GM19240 (cell line): ENCODE data around the gene MKRN3.
"Not testable (repeated sequence)": the region's sequence is repeated elsewhere in the genome, so short reads cannot be mapped to it uniquely, and the experiment has no call there.

Experiments used
- DNase-seq: peaks from one replicate; pipeline ENCODE4 v3.0.0; 2011; ENCODE audit warnings: low spot score; ENCODE audit not compliant: insufficient read length

MKRN3 gene

DNA sequence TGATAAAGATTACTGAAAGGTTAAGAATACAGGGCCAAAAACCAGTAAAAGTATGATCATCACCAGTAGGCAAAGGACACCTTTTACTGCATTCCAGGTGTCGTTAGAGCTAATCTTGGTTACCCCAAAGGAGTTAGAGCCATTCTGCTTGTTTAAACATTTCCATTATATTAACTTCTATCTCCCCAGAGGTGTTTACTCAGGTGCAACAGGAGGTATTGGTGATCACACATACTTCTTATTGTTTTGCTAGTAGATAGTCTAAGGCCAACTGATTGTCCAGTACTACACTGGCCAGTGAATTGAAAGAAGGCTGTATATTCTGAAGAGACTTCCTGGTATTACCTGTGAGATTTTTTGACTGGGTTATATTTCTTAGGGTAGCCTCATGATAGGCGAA lies 22.8 kb downstream of the MKRN3 start:
- no peak for DNase-seq

DNA sequence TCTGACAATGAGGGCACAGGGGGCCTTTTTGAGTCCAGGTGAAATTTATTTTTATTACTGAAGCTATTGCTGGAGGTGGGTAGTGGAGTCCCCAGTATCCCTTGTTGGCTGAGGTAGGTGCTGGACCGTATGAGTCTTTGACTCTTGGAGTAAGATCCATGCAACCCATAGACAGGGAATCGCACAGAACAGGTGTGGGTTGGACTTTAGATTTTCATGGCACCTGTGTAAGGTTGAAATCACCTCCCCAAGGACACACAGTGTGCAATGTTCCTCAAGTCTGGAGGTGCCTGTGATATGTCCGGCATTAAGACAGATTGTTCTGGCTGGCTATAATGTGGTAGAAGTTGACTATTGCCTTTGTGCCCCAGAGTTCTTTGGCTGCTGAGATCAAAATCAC lies 23.5 kb downstream of the MKRN3 start:
- no peak for DNase-seq

DNA sequence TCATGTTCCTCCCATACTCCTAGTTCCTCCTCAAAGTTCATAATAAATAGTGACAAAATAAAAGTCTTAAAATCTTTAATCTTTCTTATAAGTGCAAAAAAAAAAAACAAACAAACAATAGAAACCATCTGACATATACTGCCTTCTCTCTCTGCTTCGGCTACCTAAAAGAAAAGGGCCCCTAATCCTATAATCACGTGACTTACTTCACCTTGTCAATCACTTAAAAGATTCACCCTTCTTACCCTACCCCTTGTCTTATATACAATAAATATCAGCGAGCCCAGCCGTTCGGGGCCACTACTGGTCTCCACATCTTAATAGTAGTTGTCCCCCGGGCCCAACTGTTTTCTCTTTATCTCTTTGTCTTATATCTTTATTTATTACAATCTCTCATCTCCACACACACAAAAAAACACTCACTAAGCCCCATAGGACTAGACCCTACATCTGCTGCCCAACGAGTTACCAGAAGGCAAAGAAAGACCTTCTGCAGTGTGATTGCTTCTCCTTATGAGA lies 28.8 kb downstream of the MKRN3 start:
- DNase-seq = no peak

DNA sequence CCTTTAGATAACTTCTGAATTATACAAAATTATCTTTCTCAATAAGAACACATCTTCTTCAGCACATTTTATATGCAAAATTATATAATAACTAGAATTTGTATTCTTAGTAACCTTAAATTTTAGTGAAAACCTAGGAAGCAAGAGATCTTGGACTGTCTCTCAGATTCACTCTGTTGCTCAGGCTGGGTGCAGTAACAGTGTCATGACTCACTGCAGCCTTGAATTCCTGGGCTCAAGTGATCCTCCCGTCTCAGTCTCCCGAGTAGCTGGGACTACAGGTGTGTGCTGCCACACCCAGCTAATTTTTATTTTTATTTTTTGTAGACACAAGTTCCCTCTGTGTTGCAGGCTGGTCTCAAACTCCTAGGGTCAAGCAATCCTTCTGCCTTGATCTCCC lies 29.9 kb downstream of the MKRN3 start:
- DNase-seq = no peak

DNA sequence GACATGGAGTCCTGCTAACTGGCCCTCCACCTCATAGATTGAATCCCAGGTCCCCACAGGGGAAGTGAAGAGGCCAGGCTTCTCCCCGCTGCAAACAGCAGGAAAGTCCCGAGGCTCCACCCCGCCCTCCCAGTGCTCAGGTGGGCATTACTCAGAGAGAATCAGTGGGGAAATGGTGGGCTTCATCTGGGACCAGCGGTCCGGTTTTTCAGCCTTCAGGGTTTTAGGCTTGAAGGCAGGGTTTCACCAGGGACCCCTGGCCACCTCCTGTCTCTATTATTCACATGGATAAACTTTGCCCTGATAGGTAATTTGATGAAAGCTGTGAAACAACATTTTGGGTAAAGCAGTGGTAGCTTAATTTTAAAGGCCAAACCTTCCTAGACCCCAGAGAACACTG lies 31.3 kb downstream of the MKRN3 start:
- no peak for DNase-seq

DNA sequence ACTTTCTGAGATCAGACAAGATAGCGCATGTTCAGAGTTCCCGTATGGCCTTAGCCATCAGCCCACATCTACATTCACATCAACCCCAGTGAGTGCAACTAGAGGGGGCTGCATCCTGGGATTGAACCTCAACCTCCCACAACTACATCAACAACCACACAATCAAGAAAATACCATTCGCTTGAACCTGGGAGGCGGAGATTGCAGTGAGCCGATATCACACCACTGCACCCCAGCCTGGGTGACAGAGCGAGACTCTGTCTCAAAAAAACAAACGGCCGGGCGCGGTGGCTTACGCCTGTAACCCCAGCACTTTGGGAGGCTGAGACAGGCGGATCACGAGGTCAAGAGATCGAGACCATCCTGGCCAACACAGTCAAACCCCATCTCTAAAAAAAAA lies 31.8 kb downstream of the MKRN3 start:
- DNase-seq = not testable (repeated sequence)

DNA sequence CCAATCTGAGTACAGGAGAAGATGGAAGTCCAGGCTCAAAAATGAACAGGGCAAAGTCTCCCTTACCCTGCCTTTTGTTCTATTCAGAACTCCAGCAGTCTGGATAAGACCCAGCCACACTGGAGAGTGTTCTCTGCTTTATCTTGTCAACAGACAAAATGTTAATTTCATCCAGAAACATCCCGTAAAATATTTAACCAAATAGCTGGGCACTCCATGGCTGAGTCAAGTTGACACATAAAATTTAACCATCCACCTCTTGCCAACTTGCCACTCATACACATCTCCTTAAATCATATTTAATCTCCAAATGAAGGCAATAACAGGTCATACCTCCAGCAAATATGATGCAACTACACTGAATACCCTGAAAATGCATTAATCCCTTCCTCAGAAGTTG lies 33.6 kb downstream of the MKRN3 start:
- DNase-seq = no peak

DNA sequence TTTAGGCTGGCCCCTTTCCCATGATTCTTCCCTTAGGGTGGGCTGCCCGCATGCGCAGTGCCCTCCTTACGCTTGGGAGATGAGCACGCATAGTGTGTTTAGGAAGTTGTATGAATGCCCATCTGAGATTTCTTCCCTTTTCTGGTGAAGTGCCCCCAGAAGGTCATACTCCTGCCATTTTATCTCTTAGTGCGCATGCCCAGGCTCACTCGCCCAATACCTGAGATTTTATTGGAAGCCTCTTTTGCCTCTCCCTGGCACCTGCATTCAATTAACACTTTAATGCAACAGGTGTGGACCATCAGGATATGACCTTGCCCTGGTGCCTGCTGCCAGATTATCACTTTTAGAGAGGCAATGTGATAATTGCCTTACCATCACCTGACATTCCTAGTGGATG lies 36.6 kb downstream of the MKRN3 start:
- DNase-seq = no peak

DNA sequence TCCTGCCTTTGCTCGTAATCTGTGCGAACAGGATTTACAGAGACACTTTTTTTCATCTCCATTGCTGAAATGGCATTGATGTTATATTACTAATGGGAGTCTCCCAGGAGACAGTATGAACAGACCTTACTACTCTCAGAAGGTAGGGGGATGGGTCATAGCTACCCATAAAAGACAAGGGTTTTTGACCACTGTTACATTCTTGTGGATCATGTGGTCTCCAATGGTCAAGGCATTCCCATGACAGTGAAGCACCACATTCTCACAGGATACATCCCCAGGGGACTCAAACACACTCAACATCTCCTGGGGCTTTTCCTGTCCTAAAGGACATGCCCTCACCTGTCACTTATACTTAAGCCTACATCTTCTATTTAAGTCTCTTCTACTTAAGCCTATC lies 40.8 kb downstream of the MKRN3 start:
- DNase-seq = no peak

DNA sequence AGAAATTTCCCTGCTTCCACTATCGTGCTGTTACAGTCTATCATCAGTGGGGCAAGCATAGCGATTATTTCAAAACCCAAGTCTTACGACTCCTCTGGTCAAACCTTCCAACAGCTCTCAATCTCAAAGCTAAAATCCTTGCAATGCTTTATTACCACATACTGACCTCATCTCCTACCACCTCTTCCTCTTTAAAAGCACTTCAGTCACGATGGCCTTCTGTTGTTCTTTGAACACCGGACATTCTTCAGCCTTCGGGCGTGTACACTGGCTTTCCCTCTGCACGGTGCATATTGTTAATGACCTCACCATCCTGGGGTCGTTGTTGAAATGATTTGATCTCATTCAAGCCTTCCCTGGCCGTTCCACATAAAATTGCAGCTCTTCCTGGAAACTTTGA lies 51.1 kb downstream of the MKRN3 start:
- no peak for DNase-seq
